CD4-positive, CD25-positive, alpha-beta regulatory T cell (primary cell): ENCODE results near the gene ZBTB45. TPM values are rescaled to one million over a fixed set of nuclear protein-coding genes. Genes with fewer than 3 reads are reported as not detected.
A peak's percentile ranks its signal among the peaks of the same experiment; 100 is the strongest.
"Not testable (repeated sequence)": the region's sequence is repeated elsewhere in the genome, so short reads cannot be mapped to it uniquely, and the experiment has no call there.

Source experiments
- ATAC-seq, 2 donors: fragments of 150-1000 bp; cut with Tn5 transposase; one replicate each; pipeline ENCODE4 v1.10.0; 2021; ENCODE audit warnings: low read depth in 2 of 2, moderate number of reproducible peaks in 2 of 2, moderate library complexity in 1 of 2
- DNase-seq, 3 donors: peaks; one replicate each; pipeline versions ENCODE4 v3.0.0 to v3.0.0-alpha.2; 2012 to 2022; ENCODE audit warnings: mixed read lengths in 1 of 3
- H3K27ac ChIP-seq: one replicate; pipeline ENCODE4 v1.7.0; 2013; ENCODE audit warnings: mild to moderate bottlenecking, low read length; ENCODE audit not compliant: insufficient read depth, poor library complexity, severe bottlenecking
- H3K27me3 ChIP-seq: one replicate; pipeline ENCODE4 v1.7.0; 2013; ENCODE audit warnings: low read length; ENCODE audit not compliant: control insufficient read depth, insufficient read depth
- H3K36me3 ChIP-seq: one replicate; pipeline ENCODE4 v1.7.0; 2013; ENCODE audit warnings: mild to moderate bottlenecking, low read length, moderate library complexity; ENCODE audit not compliant: control insufficient read depth, insufficient read depth
- H3K4me1 ChIP-seq: 2 replicates; pipeline ENCODE4 v1.7.0; 2013; ENCODE audit warnings: mild to moderate bottlenecking, low read length; ENCODE audit not compliant: insufficient read depth, control insufficient read depth, poor library complexity, severe bottlenecking
- H3K4me3 ChIP-seq: one replicate; pipeline ENCODE4 v1.7.0; 2013; ENCODE audit warnings: low read depth, mild to moderate bottlenecking, low read length, moderate library complexity
- H3K9me3 ChIP-seq, 2 experiments: 1 replicate in 1 of 2; 2 replicates in 1 of 2; pipeline ENCODE4 v1.7.0; 2013; ENCODE audit warnings: low read length in 2 of 2, mild to moderate bottlenecking in 1 of 2, moderate library complexity in 1 of 2; ENCODE audit not compliant: control insufficient read depth in 2 of 2
- H3K27ac Mint-ChIP-seq, 3 donors: one replicate each; pipeline ENCODE4 v1.8.0; 2020 to 2022; ENCODE audit warnings: mild to moderate bottlenecking in 3 of 3, mixed read lengths in 3 of 3, moderate library complexity in 2 of 3
- H3K27me3 Mint-ChIP-seq: one replicate; pipeline ENCODE4 v1.8.0; 2022; ENCODE audit warnings: mild to moderate bottlenecking, mixed read lengths
- H3K36me3 Mint-ChIP-seq: one replicate; pipeline ENCODE4 v1.8.0; 2020; ENCODE audit warnings: mixed read lengths
- H3K4me1 Mint-ChIP-seq, 4 donors: one replicate each; pipeline ENCODE4 v1.8.0; 2020 to 2022; ENCODE audit warnings: mixed read lengths in 4 of 4, mild to moderate bottlenecking in 1 of 4
- H3K4me3 Mint-ChIP-seq, 4 donors: one replicate each; pipeline ENCODE4 v1.8.0; 2020 to 2022; ENCODE audit warnings: mild to moderate bottlenecking in 4 of 4, mixed read lengths in 4 of 4, moderate library complexity in 3 of 4
- H3K9me3 Mint-ChIP-seq, 7 donors: one replicate each; pipeline ENCODE4 v1.8.0; 2020 to 2022; ENCODE audit warnings: mixed read lengths in 7 of 7, mild to moderate bottlenecking in 3 of 7, moderate library complexity in 2 of 7
- polyA plus RNA-seq, 4 donors: library from polyadenylated mRNA; unstranded; fragments of 300-500 nt; fragmentation: Illumina TruSeq; gene quantifications; one replicate each; pipeline ENCODE4 v1.2.3, GENCODE V29; 2021
- total RNA-seq: library from RNA; stranded (reverse); gene quantifications from one replicate; pipeline ENCODE4 v1.2.3, GENCODE V29; 2022

Gene ZBTB45
- total and polyA plus RNA-seq, 5 donors from 2014 or later: 4.2 to 8.0 (median 5.0) TPM

GRCh38 chr19:58507602-58508223 lies 11.9 kb downstream of the ZBTB45 start:
- H3K27ac Mint-ChIP-seq, H3K4me1 Mint-ChIP-seq, H3K9me3 ChIP-seq, ATAC-seq, H3K4me1 ChIP-seq, H3K36me3 Mint-ChIP-seq, H3K27ac ChIP-seq, H3K36me3 ChIP-seq, DNase-seq, H3K27me3 ChIP-seq, H3K4me3 ChIP-seq, H3K4me3 Mint-ChIP-seq, H3K27me3 Mint-ChIP-seq: not testable (repeated sequence)
- peaks cover 0 to 11% (median 3%) of the 10 kb centered on the region in 7 donors for H3K9me3 Mint-ChIP-seq

GRCh38 chr19:58500242-58500641 lies 19.4 kb downstream of the ZBTB45 start:
- Histone ChIP-seq H3K27me3 (no peaks in the 10 kb centered on the region), H3K36me3 (no peaks in the 10 kb centered on the region), H3K9me3 (no peaks in the 10 kb centered on the region), H3K4me3 (no peak overlapping the region), H3K27ac (peak overlapping the region; percentile 85), H3K4me1 (peaks cover 21% of the 10 kb centered on the region)
- H3K36me3 Mint-ChIP-seq: no peaks in the 10 kb centered on the region
- H3K27me3 Mint-ChIP-seq: no peaks in the 10 kb centered on the region
- peaks cover 0 to 11% (median 3%) of the 10 kb centered on the region in 7 donors for H3K9me3 Mint-ChIP-seq
- no peak for ATAC-seq
- peaks cover 0 to 27% (median 10%) of the 10 kb centered on the region in 4 donors for H3K4me1 Mint-ChIP-seq
- no peak for DNase-seq
- peak overlapping the region in 3 of 4 donors; percentile 33 to 86 (median 47) for H3K4me3 Mint-ChIP-seq
- H3K27ac Mint-ChIP-seq: peak overlapping the region in 2 of 3 donors; percentile 96 to 98

- H3K4me3 Mint-ChIP-seq: peak overlapping the region; percentile 86 to 97 (median 95)
- Histone ChIP-seq H3K27ac (peak overlapping the region; percentile 85), H3K4me1 (peaks cover 21% of the 10 kb centered on the region)
Measured at GRCh38 chr19:58499021-58499927, 20.3 kb downstream of the ZBTB45 start.

GRCh38 chr19:58498316-58499020 lies 21.1 kb downstream of the ZBTB45 start:
- Mint-ChIP-seq H3K9me3 (peaks cover 0 to 11% (median 3%) of the 10 kb centered on the region in 7 donors), H3K27ac (peak overlapping the region in 2 of 3 donors; percentile 96 to 98), H3K36me3 (no peaks in the 10 kb centered on the region), H3K4me1 (peaks cover 0 to 27% (median 10%) of the 10 kb centered on the region in 4 donors), H3K4me3 (peak overlapping the region; percentile 86 to 97 (median 95)), H3K27me3 (no peaks in the 10 kb centered on the region)
- Histone ChIP-seq H3K9me3 (no peaks in the 10 kb centered on the region), H3K27me3 (no peaks in the 10 kb centered on the region), H3K27ac (peak overlapping the region; percentile 85), H3K4me3 (peak overlapping the region; percentile 70), H3K4me1 (peaks cover 21% of the 10 kb centered on the region), H3K36me3 (no peaks in the 10 kb centered on the region)
- DNase-seq (no peak), ATAC-seq (no peak)

More at GRCh38 chr19:58499021-58499927, 20.3 kb downstream of the ZBTB45 start:
- peaks cover 0 to 11% (median 3%) of the 10 kb centered on the region in 7 donors for H3K9me3 Mint-ChIP-seq
- H3K27me3 Mint-ChIP-seq: no peaks in the 10 kb centered on the region
- Histone ChIP-seq H3K27me3 (no peaks in the 10 kb centered on the region), H3K36me3 (no peaks in the 10 kb centered on the region), H3K9me3 (no peaks in the 10 kb centered on the region), H3K4me3 (peak overlapping the region; percentile 70)
- peak; percentile 91 to 92 for ATAC-seq
- peaks cover 0 to 27% (median 10%) of the 10 kb centered on the region in 4 donors for H3K4me1 Mint-ChIP-seq
- no peaks in the 10 kb centered on the region for H3K36me3 Mint-ChIP-seq
- peak overlapping the region; percentile 95 to 98 (median 96) for H3K27ac Mint-ChIP-seq
- DNase-seq: peak; percentile 86 to 97 (median 91)

GRCh38 chr19:58497634-58498170 lies 21.9 kb downstream of the ZBTB45 start:
- no peak overlapping the region for H3K4me3 ChIP-seq
- H3K9me3 ChIP-seq: no peaks in the 10 kb centered on the region
- H3K9me3 Mint-ChIP-seq: peaks cover 0 to 11% (median 3%) of the 10 kb centered on the region in 7 donors
- H3K27me3 Mint-ChIP-seq: no peaks in the 10 kb centered on the region
- peak overlapping the region in 3 of 4 donors; percentile 57 to 86 (median 64) for H3K4me3 Mint-ChIP-seq
- no peak for DNase-seq
- no peak for ATAC-seq
- no peak overlapping the region for H3K27ac ChIP-seq
- H3K4me1 ChIP-seq: peaks cover 21% of the 10 kb centered on the region
- no peaks in the 10 kb centered on the region for H3K36me3 ChIP-seq
- peaks cover 0 to 27% (median 10%) of the 10 kb centered on the region in 4 donors for H3K4me1 Mint-ChIP-seq
- peak overlapping the region in 1 of 3 donors; percentile 65 for H3K27ac Mint-ChIP-seq
- H3K36me3 Mint-ChIP-seq: no peaks in the 10 kb centered on the region
- H3K27me3 ChIP-seq: no peaks in the 10 kb centered on the region

GRCh38 chr19:58492265-58492664 lies 27.3 kb downstream of the ZBTB45 start:
- Histone ChIP-seq H3K36me3 (no peaks in the 10 kb centered on the region), H3K4me3 (no peak overlapping the region), H3K9me3 (no peaks in the 10 kb centered on the region), H3K27ac (no peak overlapping the region), H3K27me3 (no peaks in the 10 kb centered on the region), H3K4me1 (peaks cover 5% of the 10 kb centered on the region)
- Mint-ChIP-seq H3K36me3 (no peaks in the 10 kb centered on the region), H3K4me3 (no peak overlapping the region), H3K27ac (peak overlapping the region in 1 of 3 donors; percentile 67), H3K9me3 (peaks cover 0 to 2% (median 0%) of the 10 kb centered on the region in 7 donors), H3K27me3 (no peaks in the 10 kb centered on the region), H3K4me1 (peaks cover 0 to 12% (median 6%) of the 10 kb centered on the region in 4 donors)
- no peak for ATAC-seq
- no peak for DNase-seq

GRCh38 chr19:58491393-58491792 lies 28.2 kb downstream of the ZBTB45 start:
- Mint-ChIP-seq H3K4me1 (peaks cover 0 to 8% (median 7%) of the 10 kb centered on the region in 4 donors), H3K36me3 (no peaks in the 10 kb centered on the region), H3K27ac (peak overlapping the region in 1 of 3 donors; percentile 67), H3K4me3 (no peak overlapping the region), H3K27me3 (no peaks in the 10 kb centered on the region), H3K9me3 (peaks cover 0 to 2% (median 0%) of the 10 kb centered on the region in 7 donors)
- Histone ChIP-seq H3K27ac (no peak overlapping the region), H3K4me3 (no peak overlapping the region), H3K9me3 (no peaks in the 10 kb centered on the region), H3K4me1 (peaks cover 5% of the 10 kb centered on the region), H3K36me3 (no peaks in the 10 kb centered on the region), H3K27me3 (no peaks in the 10 kb centered on the region)
- ATAC-seq (no peak), DNase-seq (no peak)
